ENCODE data around the gene CHURC1.

Gene CHURC1

GRCh38 chr14:64878837-64879634, 35.2 kb upstream of the CHURC1 start:
- WGBS, 2 experiments (ENCODE audit: insufficient coverage in 2 of 2) = 2 to 7% methylated on average over 18 to 30 of the region's 43 CpGs
- no peaks in the 10 kb centered on the region for H3K4me1 ChIP-seq (ENCODE audit: control insufficient read depth, insufficient read depth, low read length, poor library complexity, severe bottlenecking)
- peak overlapping the region; percentile 46 for H3K4me3 ChIP-seq (ENCODE audit: extremely low read depth, insufficient read depth, low read length, poor library complexity, severe bottlenecking)
- no peaks in the 10 kb centered on the region for H3K36me3 ChIP-seq (ENCODE audit: control insufficient read depth, insufficient read depth, low read length)
- no peak overlapping the region for H3K27ac ChIP-seq (ENCODE audit: low read depth, low read length, severe bottlenecking)
- no peaks in the 10 kb centered on the region for H3K9me3 ChIP-seq (ENCODE audit: control insufficient read depth, low read length)

GRCh38 chr14:64879635-64880220, 34.5 kb upstream of the CHURC1 start, which contains the start of gene SPTB:
Gene SPTB (minus strand): TSS chr14:64879907. CDS start chr14:64823094, 56,813 bp downstream.
- Histone ChIP-seq H3K4me1 (ENCODE audit: control insufficient read depth, insufficient read depth, low read length, poor library complexity, severe bottlenecking) (no peaks in the 10 kb centered on the region), H3K36me3 (ENCODE audit: control insufficient read depth, insufficient read depth, low read length) (no peaks in the 10 kb centered on the region), H3K4me3 (ENCODE audit: extremely low read depth, insufficient read depth, low read length, poor library complexity, severe bottlenecking) (peak within 1 kb of the TSS; percentile 46), H3K9me3 (ENCODE audit: control insufficient read depth, low read length) (no peaks in the 10 kb centered on the region), H3K27ac (ENCODE audit: low read depth, low read length, severe bottlenecking) (no peak within 1 kb of the TSS)
- WGBS, 2 experiments (ENCODE audit: insufficient coverage in 2 of 2) = 0% methylated on average over 18 to 30 of the region's 61 CpGs

- Histone ChIP-seq H3K27ac (ENCODE audit: low read depth, low read length, severe bottlenecking) (no peak overlapping the region), H3K4me1 (ENCODE audit: control insufficient read depth, insufficient read depth, low read length, poor library complexity, severe bottlenecking) (no peaks in the 10 kb centered on the region), H3K4me3 (ENCODE audit: extremely low read depth, insufficient read depth, low read length, poor library complexity, severe bottlenecking) (peak overlapping the region; percentile 46), H3K9me3 (ENCODE audit: control insufficient read depth, low read length) (no peaks in the 10 kb centered on the region), H3K36me3 (ENCODE audit: control insufficient read depth, insufficient read depth, low read length) (no peaks in the 10 kb centered on the region)
- WGBS, 2 experiments (ENCODE audit: insufficient coverage in 2 of 2) = 3 to 4% methylated on average over 39 to 42 of the region's 49 CpGs
Observed at GRCh38 chr14:64880221-64881121, 33.8 kb upstream of the CHURC1 start.

GRCh38 chr14:64885559-64885958, 28.7 kb upstream of the CHURC1 start:
- H3K36me3 ChIP-seq (ENCODE audit: control insufficient read depth, insufficient read depth, low read length) = no peaks in the 10 kb centered on the region
- 100% methylated on average over 1 to 2 of the region's 2 CpGs for WGBS, 2 experiments (ENCODE audit: insufficient coverage in 2 of 2)

GRCh38 chr14:64889352-64889751, 24.9 kb upstream of the CHURC1 start:
- WGBS, 2 experiments (ENCODE audit: insufficient coverage in 2 of 2) = 70% methylated on average over 2 of the region's 6 CpGs; no CpG with 5 or more reads in 1 of the 2 experiments
- H3K36me3 ChIP-seq (ENCODE audit: control insufficient read depth, insufficient read depth, low read length) = no peaks in the 10 kb centered on the region
- no peaks in the 10 kb centered on the region for H3K9me3 ChIP-seq (ENCODE audit: control insufficient read depth, low read length)
- no peaks in the 10 kb centered on the region for H3K4me1 ChIP-seq (ENCODE audit: control insufficient read depth, insufficient read depth, low read length, poor library complexity, severe bottlenecking)
- H3K4me3 ChIP-seq (ENCODE audit: extremely low read depth, insufficient read depth, low read length, poor library complexity, severe bottlenecking) = no peak overlapping the region
- H3K27ac ChIP-seq (ENCODE audit: low read depth, low read length, severe bottlenecking) = no peak overlapping the region

More at GRCh38 chr14:64885559-64885958, 28.7 kb upstream of the CHURC1 start:
- H3K9me3 ChIP-seq (ENCODE audit: control insufficient read depth, low read length) = no peaks in the 10 kb centered on the region
- H3K27ac ChIP-seq (ENCODE audit: low read depth, low read length, severe bottlenecking) = no peak overlapping the region
- H3K4me1 ChIP-seq (ENCODE audit: control insufficient read depth, insufficient read depth, low read length, poor library complexity, severe bottlenecking) = no peaks in the 10 kb centered on the region
- no peak overlapping the region for H3K4me3 ChIP-seq (ENCODE audit: extremely low read depth, insufficient read depth, low read length, poor library complexity, severe bottlenecking)

GRCh38 chr14:64891173-64891838, 22.9 kb upstream of the CHURC1 start:
- no peak overlapping the region for H3K27ac ChIP-seq (ENCODE audit: low read depth, low read length, severe bottlenecking)
- H3K36me3 ChIP-seq (ENCODE audit: control insufficient read depth, insufficient read depth, low read length) = no peaks in the 10 kb centered on the region
- H3K4me3 ChIP-seq (ENCODE audit: extremely low read depth, insufficient read depth, low read length, poor library complexity, severe bottlenecking) = no peak overlapping the region
- no peaks in the 10 kb centered on the region for H3K4me1 ChIP-seq (ENCODE audit: control insufficient read depth, insufficient read depth, low read length, poor library complexity, severe bottlenecking)
- no peaks in the 10 kb centered on the region for H3K9me3 ChIP-seq (ENCODE audit: control insufficient read depth, low read length)
- 95% methylated on average over 2 of the region's 4 CpGs; no CpG with 5 or more reads in 1 of the 2 experiments for WGBS, 2 experiments (ENCODE audit: insufficient coverage in 2 of 2)

- H3K4me3 ChIP-seq (ENCODE audit: extremely low read depth, insufficient read depth, low read length, poor library complexity, severe bottlenecking) = no peak overlapping the region
- no peaks in the 10 kb centered on the region for H3K36me3 ChIP-seq (ENCODE audit: control insufficient read depth, insufficient read depth, low read length)
- 0% methylated on average over 1 of the region's 2 CpGs; no CpG with 5 or more reads in 1 of the 2 experiments for WGBS, 2 experiments (ENCODE audit: insufficient coverage in 2 of 2)
- no peak overlapping the region for H3K27ac ChIP-seq (ENCODE audit: low read depth, low read length, severe bottlenecking)
- no peaks in the 10 kb centered on the region for H3K4me1 ChIP-seq (ENCODE audit: control insufficient read depth, insufficient read depth, low read length, poor library complexity, severe bottlenecking)
- H3K9me3 ChIP-seq (ENCODE audit: control insufficient read depth, low read length) = no peaks in the 10 kb centered on the region
Observed at GRCh38 chr14:64891839-64892375, 22.3 kb upstream of the CHURC1 start.

GRCh38 chr14:64899958-64900357, 14.3 kb upstream of the CHURC1 start:
- Histone ChIP-seq H3K36me3 (ENCODE audit: control insufficient read depth, insufficient read depth, low read length) (no peaks in the 10 kb centered on the region), H3K9me3 (ENCODE audit: control insufficient read depth, low read length) (no peaks in the 10 kb centered on the region), H3K4me1 (ENCODE audit: control insufficient read depth, insufficient read depth, low read length, poor library complexity, severe bottlenecking) (no peaks in the 10 kb centered on the region), H3K27ac (ENCODE audit: low read depth, low read length, severe bottlenecking) (no peak overlapping the region), H3K4me3 (ENCODE audit: extremely low read depth, insufficient read depth, low read length, poor library complexity, severe bottlenecking) (no peak overlapping the region)
- no CpG with 5 or more reads among the region's 1 CpG for WGBS, 2 experiments (ENCODE audit: insufficient coverage in 2 of 2)

DNA sequence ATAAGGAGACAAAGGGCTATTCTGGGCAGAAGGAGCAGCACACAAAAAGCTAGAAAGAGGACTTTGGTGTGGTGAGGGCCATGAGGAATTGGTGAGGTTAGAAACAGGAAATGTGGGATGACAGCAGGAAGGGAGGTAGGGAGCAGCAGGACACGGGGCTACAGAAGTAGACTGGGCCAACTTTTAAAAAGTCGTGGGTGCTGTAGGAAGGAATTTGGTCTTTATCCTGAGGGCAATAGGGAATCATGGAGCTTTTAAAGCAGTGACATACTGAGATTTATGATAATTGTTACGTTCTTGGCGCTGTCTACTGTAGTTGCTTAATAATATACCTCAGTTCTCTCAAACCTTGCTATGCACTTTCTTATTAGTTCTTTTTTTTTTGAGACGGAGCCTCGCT, 8.2 kb upstream of the CHURC1 start:
- Histone ChIP-seq H3K4me1 (ENCODE audit: control insufficient read depth, insufficient read depth, low read length, poor library complexity, severe bottlenecking) (no peaks in the 10 kb centered on the region), H3K9me3 (ENCODE audit: control insufficient read depth, low read length) (no peaks in the 10 kb centered on the region), H3K36me3 (ENCODE audit: control insufficient read depth, insufficient read depth, low read length) (no peaks in the 10 kb centered on the region), H3K27ac (ENCODE audit: low read depth, low read length, severe bottlenecking) (no peak overlapping the region), H3K4me3 (ENCODE audit: extremely low read depth, insufficient read depth, low read length, poor library complexity, severe bottlenecking) (no peak overlapping the region)
- WGBS, 2 experiments (ENCODE audit: insufficient coverage in 2 of 2) = 85 to 88% methylated on average over 4 of the region's 6 CpGs
